Fibroblast of pulmonary artery (primary cell): ENCODE results near the gene GPR45.
A peak's percentile ranks its signal among the peaks of the same experiment; 100 is the strongest.

Experiments
- DNase-seq: peaks from one replicate; pipeline ENCODE4 v3.0.0-alpha.2; 2010; ENCODE audit warnings: low read depth
- H3K4me3 ChIP-seq: replicated peaks from 2 replicates; pipeline ENCODE4 v1.5.1; 2011; ENCODE audit warnings: low read depth, mild to moderate bottlenecking, control low read depth, low read length, moderate library complexity
- TF ChIP-seq, protein P1 (sequence below): IDR thresholded peaks from 2 replicates; pipeline ENCODE4 v1.5.1; 2011; ENCODE audit warnings: mild to moderate bottlenecking, control low read depth, low read length, inconsistent platforms; ENCODE audit errors: missing control alignments

GPR45 gene

DNA sequence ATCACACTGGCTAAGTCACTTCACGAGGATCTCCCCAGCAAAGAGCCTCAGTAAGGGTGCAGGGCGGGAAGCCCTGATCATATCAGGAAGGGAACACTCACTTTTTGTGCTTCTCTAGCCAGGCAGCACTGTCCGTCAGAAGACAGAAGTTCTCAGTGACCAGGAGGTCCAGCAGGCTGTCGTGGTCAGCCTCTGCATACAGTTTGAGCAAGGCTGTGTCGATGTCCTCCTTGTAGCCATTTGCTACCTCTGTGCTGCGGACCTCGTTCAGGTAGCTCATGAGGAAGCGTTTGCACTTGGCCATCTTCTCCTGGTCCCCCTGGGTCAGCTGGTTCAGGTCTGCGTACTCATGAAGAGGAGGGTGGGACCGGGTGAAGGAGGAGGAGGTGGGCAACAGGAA, 38.7 kb downstream of the GPR45 start:
- TF ChIP-seq, protein P1, sequence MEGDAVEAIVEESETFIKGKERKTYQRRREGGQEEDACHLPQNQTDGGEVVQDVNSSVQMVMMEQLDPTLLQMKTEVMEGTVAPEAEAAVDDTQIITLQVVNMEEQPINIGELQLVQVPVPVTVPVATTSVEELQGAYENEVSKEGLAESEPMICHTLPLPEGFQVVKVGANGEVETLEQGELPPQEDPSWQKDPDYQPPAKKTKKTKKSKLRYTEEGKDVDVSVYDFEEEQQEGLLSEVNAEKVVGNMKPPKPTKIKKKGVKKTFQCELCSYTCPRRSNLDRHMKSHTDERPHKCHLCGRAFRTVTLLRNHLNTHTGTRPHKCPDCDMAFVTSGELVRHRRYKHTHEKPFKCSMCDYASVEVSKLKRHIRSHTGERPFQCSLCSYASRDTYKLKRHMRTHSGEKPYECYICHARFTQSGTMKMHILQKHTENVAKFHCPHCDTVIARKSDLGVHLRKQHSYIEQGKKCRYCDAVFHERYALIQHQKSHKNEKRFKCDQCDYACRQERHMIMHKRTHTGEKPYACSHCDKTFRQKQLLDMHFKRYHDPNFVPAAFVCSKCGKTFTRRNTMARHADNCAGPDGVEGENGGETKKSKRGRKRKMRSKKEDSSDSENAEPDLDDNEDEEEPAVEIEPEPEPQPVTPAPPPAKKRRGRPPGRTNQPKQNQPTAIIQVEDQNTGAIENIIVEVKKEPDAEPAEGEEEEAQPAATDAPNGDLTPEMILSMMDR = no peak
- DNase-seq = no peak
- H3K4me3 ChIP-seq = no peak overlapping the region

- TF ChIP-seq, protein P1 = no peak
- H3K4me3 ChIP-seq = no peak overlapping the region
- no peak for DNase-seq
These were observed 42.0 kb downstream of the GPR45 start for GRCh38 chr2:105283532-105283931.

DNA sequence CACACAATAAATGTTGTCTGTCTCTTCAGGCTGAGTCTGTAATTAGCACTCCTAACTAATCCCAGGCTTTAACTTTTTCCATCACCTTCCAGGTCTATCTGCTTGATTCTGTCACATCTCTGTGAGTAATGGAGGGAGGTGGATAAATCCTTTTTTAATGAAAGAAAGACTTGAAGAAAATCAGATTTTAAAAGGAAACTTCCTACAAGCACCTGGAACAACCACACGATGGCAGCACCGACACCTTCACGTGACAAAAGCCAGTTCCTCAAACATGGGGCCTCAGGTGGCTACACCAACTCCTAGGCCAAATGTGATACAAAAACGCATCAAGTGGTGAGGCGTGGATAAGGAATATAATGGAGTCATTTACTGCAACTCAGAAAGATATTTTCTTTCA, 46.1 kb downstream of the GPR45 start:
- peak; percentile 59 for DNase-seq
- no peak overlapping the region for H3K4me3 ChIP-seq
- TF ChIP-seq, protein P1 = peak; percentile 54

DNA sequence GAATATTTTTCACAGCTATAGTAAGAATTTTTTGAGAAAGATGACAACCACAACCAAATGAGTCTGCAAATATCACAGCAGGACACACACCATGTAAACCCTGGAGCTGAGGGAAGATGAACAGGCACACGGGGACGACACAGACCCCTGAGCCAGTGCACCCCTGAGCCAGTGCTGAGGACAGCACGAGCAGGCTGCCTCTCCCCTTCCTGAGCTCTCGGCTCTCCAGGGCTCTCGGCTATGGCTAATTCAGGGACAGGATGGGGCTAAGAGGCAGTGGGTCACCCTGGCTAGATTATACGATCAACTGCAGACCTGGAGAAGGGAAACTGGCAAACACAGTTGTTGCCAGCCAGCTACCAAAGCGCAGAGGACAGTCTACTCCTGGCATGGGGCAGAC, 46.6 kb downstream of the GPR45 start:
- no peak for DNase-seq
- TF ChIP-seq, protein P1 = no peak

DNA sequence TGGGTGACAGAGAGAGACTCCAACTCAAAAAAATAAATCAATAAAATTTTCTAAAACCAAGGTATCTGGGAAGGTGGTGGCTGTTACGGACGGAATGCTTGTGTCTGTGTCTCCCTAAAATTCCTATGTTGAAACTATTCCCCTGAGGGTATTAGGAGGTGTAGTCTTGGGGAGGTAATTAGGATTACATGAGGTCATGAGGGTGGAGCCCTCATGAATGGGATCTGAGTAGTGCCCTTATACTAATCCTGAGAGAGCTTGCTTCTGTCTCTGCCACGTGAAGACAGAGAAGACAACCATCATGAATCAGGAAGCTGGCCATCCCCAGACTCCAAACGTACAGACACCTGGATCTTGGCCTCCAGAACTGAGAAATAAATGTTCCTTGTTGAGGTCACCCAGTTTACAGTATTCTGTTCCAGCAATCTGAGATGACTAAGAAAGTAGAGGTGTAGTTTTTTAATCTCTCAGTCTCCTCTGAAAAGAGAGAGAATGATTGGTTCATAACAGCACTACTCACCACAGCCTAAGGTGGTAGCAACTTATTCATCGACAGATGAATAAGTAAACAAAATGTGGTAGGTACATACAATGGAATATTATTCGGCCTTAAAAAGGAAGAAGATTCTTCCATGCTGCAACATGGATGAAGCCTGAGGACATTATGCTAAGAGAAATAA, 49.6 kb downstream of the GPR45 start:
- no peak for DNase-seq
- TF ChIP-seq, protein P1 = no peak

More for the DNA sequence above, 46.6 kb downstream of the GPR45 start:
- no peak overlapping the region for H3K4me3 ChIP-seq

DNA sequence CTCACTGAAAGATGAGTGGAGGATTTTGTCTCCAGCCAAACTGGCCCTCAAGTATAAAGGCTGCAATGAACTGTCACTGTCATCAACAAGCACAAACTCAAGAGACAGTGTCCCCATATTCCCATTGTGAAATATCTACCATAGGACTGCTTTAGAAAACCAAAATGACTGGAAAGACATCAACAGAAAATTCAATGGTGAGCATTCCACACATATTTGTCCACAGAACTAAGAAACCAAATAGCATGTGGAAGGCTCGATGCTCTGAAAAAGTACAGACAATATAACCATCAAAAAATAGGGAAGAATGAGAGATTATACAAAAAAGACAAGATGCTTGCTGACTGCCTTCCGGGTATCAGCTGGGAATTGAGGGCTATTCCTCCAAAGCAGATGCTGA, 50.4 kb downstream of the GPR45 start:
- no peak for DNase-seq
- TF ChIP-seq, protein P1 = no peak
- H3K4me3 ChIP-seq = no peak overlapping the region

More for the DNA sequence above, 49.6 kb downstream of the GPR45 start:
- H3K4me3 ChIP-seq = no peak overlapping the region
